ENCODE results near the gene EXD2. TPM values are rescaled to one million over a fixed set of nuclear protein-coding genes. Genes with fewer than 3 reads are reported as not detected.

The EXD2 gene
- total and polyA plus RNA-seq, 10 of the 15 experiments (the other 5 are each of a cell fraction or from before 2014, with no cell fraction given), result 1.0 to 12.4 (median 4.6) TPM

GRCh38 chr14:69284170-69284569 lies 92.9 kb downstream of the EXD2 start:
- in situ Hi-C loops (cut with MboI), result no loop called here
- no peak overlapping the region for H3K9ac ChIP-seq (ENCODE audit: control insufficient read depth, insufficient read depth, low read length)
- no peaks in the 10 kb centered on the region for H3K9me3 ChIP-seq (replicated peaks; ENCODE audit: control insufficient read depth, insufficient read depth, low read length)
- no peaks in the 10 kb centered on the region for H3K27me3 ChIP-seq (replicated peaks in 1 of 2; ENCODE audit: control insufficient read depth in 2 of 2, insufficient read depth in 2 of 2, low read length in 1 of 2)
- intact Hi-C loops (cut with micrococcal nuclease; ENCODE audit: unreplicated experiment), result no loop called here
- no peak overlapping the region for H3K4me3 ChIP-seq
- no peaks in the 10 kb centered on the region for H4K20me1 ChIP-seq (ENCODE audit: control insufficient read depth, insufficient read depth)
- no TSS peak for BruUV-seq (replicated peaks)
- no peak overlapping the region for H2AFZ ChIP-seq (ENCODE audit: control insufficient read depth, low read depth, low read length)
- H3K79me2 ChIP-seq (ENCODE audit: control insufficient read depth, insufficient read depth, low read length), result no peaks in the 10 kb centered on the region
- no peak for ATAC-seq
- ChIA-PET CTCF (no interaction called here), POLR2A (no interaction called here), SMC1A (ENCODE audit: uncharacterized antibody, unreplicated experiment) (no interaction called here), RAD21 (ENCODE audit: unreplicated experiment) (no interaction called here)
- TF ChIP-seq SUZ12 (IDR thresholded peaks at IDR 0.05; ENCODE audit: unreplicated experiment) (no peak), SMC3 (IDR thresholded peaks at IDR 0.05; ENCODE audit: borderline replicate concordance, low read length) (no peak), REST (IDR thresholded peaks at IDR 0.05; ENCODE audit: low read depth, low read length) (no peak), CHD4 (IDR thresholded peaks at IDR 0.05) (no peak), TBL1XR1 (IDR thresholded peaks at IDR 0.05; ENCODE audit: low read depth, low read length) (no peak), KDM1A (IDR thresholded peaks at IDR 0.05; ENCODE audit: borderline replicate concordance) (no peak), NFYA (IDR thresholded peaks at IDR 0.05; ENCODE audit: borderline replicate concordance, low read depth, low read length) (no peak), YBX1 (IDR thresholded peaks at IDR 0.05) (no peak), E4F1 (IDR thresholded peaks at IDR 0.05; ENCODE audit: borderline replicate concordance, partially characterized antibody) (no peak)
- no peaks in the 10 kb centered on the region for H3K36me3 ChIP-seq (ENCODE audit: control insufficient read depth in 2 of 2, insufficient read depth in 2 of 2, low read length in 1 of 2)
- no peak for DNase-seq (ENCODE audit: low read depth, low spot score)
- H3K4me1 ChIP-seq (ENCODE audit: control insufficient read depth, insufficient read depth, low read length), result peaks cover 3% of the 10 kb centered on the region; the same call in 1 of the 2 replicates
- H3K27ac ChIP-seq (ENCODE audit: control insufficient read depth, insufficient read depth), result no peak overlapping the region
- H3K4me2 ChIP-seq (ENCODE audit: control insufficient read depth, insufficient read depth), result no peak overlapping the region
- FAIRE-seq, result no peak
- WGBS (ENCODE audit: insufficient coverage, insufficient replicate concordance, low lambda C conversion rate, missing lambda C conversion rate), result 45% methylated on average over 9 of the region's 9 CpGs
